ENCODE measurements around the gene SPATA32.
A peak's percentile ranks its signal among the peaks of the same experiment; 100 is the strongest.

The SPATA32 gene

GRCh38 chr17:45273551-45273957, 11.7 kb upstream of the SPATA32 start:
- H3K9ac ChIP-seq (ENCODE audit: low read depth in 1 of 2, low read length in 2 of 2): no peak overlapping the region
- no peak overlapping the region for H3K27ac ChIP-seq (ENCODE audit: low read depth in 2 of 2, low read length in 2 of 2)
- H3K4me1 ChIP-seq (ENCODE audit: control insufficient read depth in 2 of 2, insufficient read depth in 2 of 2, low read length in 2 of 2): peaks cover 7% of the 10 kb centered on the region in 2 donors
- no peak overlapping the region for H3K4me3 ChIP-seq (ENCODE audit: low read length in 2 of 2)
- no peaks in the 10 kb centered on the region for H3K9me3 ChIP-seq (ENCODE audit: control insufficient read depth in 2 of 2, low read length in 2 of 2)
- H3K27me3 ChIP-seq (ENCODE audit: control insufficient read depth in 2 of 2, insufficient read depth in 2 of 2, low read length in 2 of 2): no peaks in the 10 kb centered on the region
- peaks cover 40 to 47% of the 10 kb centered on the region in 2 donors for H3K36me3 ChIP-seq (ENCODE audit: control insufficient read depth in 2 of 2, insufficient read depth in 2 of 2, low read length in 2 of 2)

- no peaks in the 10 kb centered on the region for H3K9me3 ChIP-seq (ENCODE audit: control insufficient read depth in 2 of 2, low read length in 2 of 2)
- H3K27me3 ChIP-seq (ENCODE audit: control insufficient read depth in 2 of 2, insufficient read depth in 2 of 2, low read length in 2 of 2): no peaks in the 10 kb centered on the region
- no peak overlapping the region for H3K27ac ChIP-seq (ENCODE audit: low read depth in 2 of 2, low read length in 2 of 2)
- no peak overlapping the region for H3K9ac ChIP-seq (ENCODE audit: low read depth in 1 of 2, low read length in 2 of 2)
- H3K4me3 ChIP-seq (ENCODE audit: low read length in 2 of 2): no peak overlapping the region
- peaks cover 0 to 4% of the 10 kb centered on the region in 2 donors for H3K4me1 ChIP-seq (ENCODE audit: control insufficient read depth in 2 of 2, insufficient read depth in 2 of 2, low read length in 2 of 2)
- peaks cover 52 to 65% of the 10 kb centered on the region in 2 donors for H3K36me3 ChIP-seq (ENCODE audit: control insufficient read depth in 2 of 2, insufficient read depth in 2 of 2, low read length in 2 of 2)
Measured at GRCh38 chr17:45271603-45272002, 9.7 kb upstream of the SPATA32 start.

- peaks cover 5% of the 10 kb centered on the region in 2 donors for H3K4me1 ChIP-seq (ENCODE audit: control insufficient read depth in 2 of 2, insufficient read depth in 2 of 2, low read length in 2 of 2)
- no peak overlapping the region for H3K4me3 ChIP-seq (ENCODE audit: low read length in 2 of 2)
- H3K27ac ChIP-seq (ENCODE audit: low read depth in 2 of 2, low read length in 2 of 2): no peak overlapping the region
- peaks cover 56 to 70% of the 10 kb centered on the region in 2 donors for H3K36me3 ChIP-seq (ENCODE audit: control insufficient read depth in 2 of 2, insufficient read depth in 2 of 2, low read length in 2 of 2)
- H3K27me3 ChIP-seq (ENCODE audit: control insufficient read depth in 2 of 2, insufficient read depth in 2 of 2, low read length in 2 of 2): no peaks in the 10 kb centered on the region
- no peak overlapping the region for H3K9ac ChIP-seq (ENCODE audit: low read depth in 1 of 2, low read length in 2 of 2)
- H3K9me3 ChIP-seq (ENCODE audit: control insufficient read depth in 2 of 2, low read length in 2 of 2): no peaks in the 10 kb centered on the region
Measured at GRCh38 chr17:45270828-45271418, 9.0 kb upstream of the SPATA32 start.

- H3K4me1 ChIP-seq (ENCODE audit: control insufficient read depth in 2 of 2, insufficient read depth in 2 of 2, low read length in 2 of 2): peaks cover 10% of the 10 kb centered on the region in 2 donors
- H3K4me3 ChIP-seq (ENCODE audit: low read length in 2 of 2): no peak overlapping the region
- peaks cover 59 to 75% of the 10 kb centered on the region in 2 donors for H3K36me3 ChIP-seq (ENCODE audit: control insufficient read depth in 2 of 2, insufficient read depth in 2 of 2, low read length in 2 of 2)
- no peak overlapping the region for H3K9ac ChIP-seq (ENCODE audit: low read depth in 1 of 2, low read length in 2 of 2)
- no peaks in the 10 kb centered on the region for H3K9me3 ChIP-seq (ENCODE audit: control insufficient read depth in 2 of 2, low read length in 2 of 2)
- no peak overlapping the region for H3K27ac ChIP-seq (ENCODE audit: low read depth in 2 of 2, low read length in 2 of 2)
- H3K27me3 ChIP-seq (ENCODE audit: control insufficient read depth in 2 of 2, insufficient read depth in 2 of 2, low read length in 2 of 2): no peaks in the 10 kb centered on the region
Measured at GRCh38 chr17:45269912-45270311, 8.0 kb upstream of the SPATA32 start.

- no peak overlapping the region for H3K9ac ChIP-seq (ENCODE audit: low read depth in 1 of 2, low read length in 2 of 2)
- H3K9me3 ChIP-seq (ENCODE audit: control insufficient read depth in 2 of 2, low read length in 2 of 2): no peaks in the 10 kb centered on the region
- H3K27me3 ChIP-seq (ENCODE audit: control insufficient read depth in 2 of 2, insufficient read depth in 2 of 2, low read length in 2 of 2): no peaks in the 10 kb centered on the region
- no peak overlapping the region for H3K27ac ChIP-seq (ENCODE audit: low read depth in 2 of 2, low read length in 2 of 2)
- H3K4me3 ChIP-seq (ENCODE audit: low read length in 2 of 2): no peak overlapping the region
- H3K36me3 ChIP-seq (ENCODE audit: control insufficient read depth in 2 of 2, insufficient read depth in 2 of 2, low read length in 2 of 2): peaks cover 65 to 77% of the 10 kb centered on the region in 2 donors
- peaks cover 19 to 20% of the 10 kb centered on the region in 2 donors for H3K4me1 ChIP-seq (ENCODE audit: control insufficient read depth in 2 of 2, insufficient read depth in 2 of 2, low read length in 2 of 2)
Measured at GRCh38 chr17:45267436-45268055, 5.7 kb upstream of the SPATA32 start.

GRCh38 chr17:45266372-45266926, 4.6 kb upstream of the SPATA32 start:
- Histone ChIP-seq H3K4me3 (ENCODE audit: low read length in 2 of 2) (no peak overlapping the region), H3K27me3 (ENCODE audit: control insufficient read depth in 2 of 2, insufficient read depth in 2 of 2, low read length in 2 of 2) (no peaks in the 10 kb centered on the region), H3K9ac (ENCODE audit: low read depth in 1 of 2, low read length in 2 of 2) (no peak overlapping the region), H3K27ac (ENCODE audit: low read depth in 2 of 2, low read length in 2 of 2) (peak overlapping the region; percentile 49 to 59), H3K4me1 (ENCODE audit: control insufficient read depth in 2 of 2, insufficient read depth in 2 of 2, low read length in 2 of 2) (peaks cover 26 to 28% of the 10 kb centered on the region in 2 donors), H3K36me3 (ENCODE audit: control insufficient read depth in 2 of 2, insufficient read depth in 2 of 2, low read length in 2 of 2) (peaks cover 65 to 74% of the 10 kb centered on the region in 2 donors), H3K9me3 (ENCODE audit: control insufficient read depth in 2 of 2, low read length in 2 of 2) (no peaks in the 10 kb centered on the region)

- Histone ChIP-seq H3K27me3 (ENCODE audit: control insufficient read depth in 2 of 2, insufficient read depth in 2 of 2, low read length in 2 of 2) (no peaks in the 10 kb centered on the region), H3K27ac (ENCODE audit: low read depth in 2 of 2, low read length in 2 of 2) (peak overlapping the region; percentile 49 to 59), H3K9me3 (ENCODE audit: control insufficient read depth in 2 of 2, low read length in 2 of 2) (no peaks in the 10 kb centered on the region), H3K9ac (ENCODE audit: low read depth in 1 of 2, low read length in 2 of 2) (no peak overlapping the region), H3K4me3 (ENCODE audit: low read length in 2 of 2) (no peak overlapping the region), H3K36me3 (ENCODE audit: control insufficient read depth in 2 of 2, insufficient read depth in 2 of 2, low read length in 2 of 2) (peaks cover 62 to 71% of the 10 kb centered on the region in 2 donors), H3K4me1 (ENCODE audit: control insufficient read depth in 2 of 2, insufficient read depth in 2 of 2, low read length in 2 of 2) (peaks cover 29 to 30% of the 10 kb centered on the region in 2 donors)
Measured at GRCh38 chr17:45265821-45266220, 3.9 kb upstream of the SPATA32 start.

- H3K27ac ChIP-seq (ENCODE audit: low read depth in 2 of 2, low read length in 2 of 2): peak overlapping the region; percentile 49 to 59
- H3K9ac ChIP-seq (ENCODE audit: low read depth in 1 of 2, low read length in 2 of 2): no peak overlapping the region
- peaks cover 55 to 63% of the 10 kb centered on the region in 2 donors for H3K36me3 ChIP-seq (ENCODE audit: control insufficient read depth in 2 of 2, insufficient read depth in 2 of 2, low read length in 2 of 2)
- H3K9me3 ChIP-seq (ENCODE audit: control insufficient read depth in 2 of 2, low read length in 2 of 2): no peaks in the 10 kb centered on the region
- peaks cover 29 to 30% of the 10 kb centered on the region in 2 donors for H3K4me1 ChIP-seq (ENCODE audit: control insufficient read depth in 2 of 2, insufficient read depth in 2 of 2, low read length in 2 of 2)
- no peaks in the 10 kb centered on the region for H3K27me3 ChIP-seq (ENCODE audit: control insufficient read depth in 2 of 2, insufficient read depth in 2 of 2, low read length in 2 of 2)
- no peak overlapping the region for H3K4me3 ChIP-seq (ENCODE audit: low read length in 2 of 2)
Measured at GRCh38 chr17:45264988-45265387, 3.1 kb upstream of the SPATA32 start.

GRCh38 chr17:45264430-45264829, 2.5 kb upstream of the SPATA32 start:
- Histone ChIP-seq H3K27ac (ENCODE audit: low read depth in 2 of 2, low read length in 2 of 2) (no peak overlapping the region), H3K27me3 (ENCODE audit: control insufficient read depth in 2 of 2, insufficient read depth in 2 of 2, low read length in 2 of 2) (no peaks in the 10 kb centered on the region), H3K4me1 (ENCODE audit: control insufficient read depth in 2 of 2, insufficient read depth in 2 of 2, low read length in 2 of 2) (peaks cover 29 to 30% of the 10 kb centered on the region in 2 donors), H3K9me3 (ENCODE audit: control insufficient read depth in 2 of 2, low read length in 2 of 2) (no peaks in the 10 kb centered on the region), H3K36me3 (ENCODE audit: control insufficient read depth in 2 of 2, insufficient read depth in 2 of 2, low read length in 2 of 2) (peaks cover 49 to 57% of the 10 kb centered on the region in 2 donors), H3K4me3 (ENCODE audit: low read length in 2 of 2) (no peak overlapping the region), H3K9ac (ENCODE audit: low read depth in 1 of 2, low read length in 2 of 2) (no peak overlapping the region)

GRCh38 chr17:45263477-45263860, 1.6 kb upstream of the SPATA32 start:
- H3K9me3 ChIP-seq (ENCODE audit: control insufficient read depth in 2 of 2, low read length in 2 of 2): no peaks in the 10 kb centered on the region
- H3K4me1 ChIP-seq (ENCODE audit: control insufficient read depth in 2 of 2, insufficient read depth in 2 of 2, low read length in 2 of 2): peaks cover 29 to 30% of the 10 kb centered on the region in 2 donors
- no peaks in the 10 kb centered on the region for H3K27me3 ChIP-seq (ENCODE audit: control insufficient read depth in 2 of 2, insufficient read depth in 2 of 2, low read length in 2 of 2)
- H3K4me3 ChIP-seq (ENCODE audit: low read length in 2 of 2): no peak overlapping the region
- no peak overlapping the region for H3K9ac ChIP-seq (ENCODE audit: low read depth in 1 of 2, low read length in 2 of 2)
- peaks cover 40 to 47% of the 10 kb centered on the region in 2 donors for H3K36me3 ChIP-seq (ENCODE audit: control insufficient read depth in 2 of 2, insufficient read depth in 2 of 2, low read length in 2 of 2)
- H3K27ac ChIP-seq (ENCODE audit: low read depth in 2 of 2, low read length in 2 of 2): no peak overlapping the region

Data from mucosa of rectum (tissue), 2 donors.